Cardiac fibroblast (primary cell): ENCODE measurements around the gene PDK3.

ENCODE experiments used
- DNase-seq, 2 donors: peaks; one replicate each; pipeline versions ENCODE4 v3.0.0 to v3.0.0-alpha.2; 2010; ENCODE audit warnings: low read depth in 2 of 2
- H3K4me3 ChIP-seq, 2 donors: replicated peaks in 1 of 2; 1 replicate in 1 of 2; 2 replicates in 1 of 2; pipeline ENCODE4 v1.5.1; 2011; ENCODE audit warnings: low read depth in 2 of 2, low read length in 2 of 2, mild to moderate bottlenecking in 2 of 2, moderate library complexity in 1 of 2
- TF ChIP-seq, protein P1 (sequence below): IDR thresholded peaks from one replicate; pipeline ENCODE4 v1.5.1; 2011; ENCODE audit warnings: low read depth, mild to moderate bottlenecking, low read length, inconsistent platforms

Gene PDK3

DNA sequence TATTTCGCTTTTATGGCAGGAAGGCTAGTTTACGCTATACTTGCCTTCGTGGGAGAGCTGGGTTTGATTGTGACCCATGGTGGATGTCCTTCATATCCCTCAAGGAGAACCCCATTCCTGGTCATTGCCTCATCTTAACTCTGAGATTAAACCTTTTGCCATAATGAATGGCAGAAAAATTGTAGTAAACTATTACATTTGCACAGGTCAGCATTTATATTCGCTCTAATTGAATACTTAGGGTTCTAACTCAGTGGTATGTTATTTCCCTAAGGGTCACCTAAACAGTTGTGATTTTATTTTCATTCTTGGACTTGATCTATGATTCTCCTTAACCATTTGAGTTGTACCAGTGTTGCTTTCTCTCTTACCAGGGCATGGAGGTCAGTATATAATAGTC lies 13.4 kb downstream of the PDK3 start:
- DNase-seq = no peak
- TF ChIP-seq, protein P1, sequence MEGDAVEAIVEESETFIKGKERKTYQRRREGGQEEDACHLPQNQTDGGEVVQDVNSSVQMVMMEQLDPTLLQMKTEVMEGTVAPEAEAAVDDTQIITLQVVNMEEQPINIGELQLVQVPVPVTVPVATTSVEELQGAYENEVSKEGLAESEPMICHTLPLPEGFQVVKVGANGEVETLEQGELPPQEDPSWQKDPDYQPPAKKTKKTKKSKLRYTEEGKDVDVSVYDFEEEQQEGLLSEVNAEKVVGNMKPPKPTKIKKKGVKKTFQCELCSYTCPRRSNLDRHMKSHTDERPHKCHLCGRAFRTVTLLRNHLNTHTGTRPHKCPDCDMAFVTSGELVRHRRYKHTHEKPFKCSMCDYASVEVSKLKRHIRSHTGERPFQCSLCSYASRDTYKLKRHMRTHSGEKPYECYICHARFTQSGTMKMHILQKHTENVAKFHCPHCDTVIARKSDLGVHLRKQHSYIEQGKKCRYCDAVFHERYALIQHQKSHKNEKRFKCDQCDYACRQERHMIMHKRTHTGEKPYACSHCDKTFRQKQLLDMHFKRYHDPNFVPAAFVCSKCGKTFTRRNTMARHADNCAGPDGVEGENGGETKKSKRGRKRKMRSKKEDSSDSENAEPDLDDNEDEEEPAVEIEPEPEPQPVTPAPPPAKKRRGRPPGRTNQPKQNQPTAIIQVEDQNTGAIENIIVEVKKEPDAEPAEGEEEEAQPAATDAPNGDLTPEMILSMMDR = no peak
- H3K4me3 ChIP-seq = no peak overlapping the region

DNA sequence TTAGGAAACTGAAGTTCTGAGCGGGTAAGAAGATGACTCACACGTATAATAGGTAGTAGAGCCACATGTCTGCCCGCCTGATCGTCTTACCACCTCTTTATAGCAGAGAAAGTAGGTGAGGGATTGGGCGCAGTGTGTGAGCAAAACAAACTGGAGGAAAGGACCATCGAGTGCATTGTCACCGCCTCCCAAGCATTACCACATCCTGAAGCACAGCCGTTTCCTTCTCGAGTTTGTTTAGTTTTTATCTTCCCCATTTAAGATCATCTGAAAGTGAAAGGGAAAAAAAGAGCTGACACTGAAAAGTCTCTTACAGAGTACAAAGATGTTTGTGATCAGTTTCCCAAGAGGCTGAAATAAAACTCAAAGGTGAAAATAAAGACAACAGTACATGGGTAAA lies 14.8 kb downstream of the PDK3 start:
- TF ChIP-seq, protein P1 = no peak
- DNase-seq = no peak
- H3K4me3 ChIP-seq = no peak overlapping the region

DNA sequence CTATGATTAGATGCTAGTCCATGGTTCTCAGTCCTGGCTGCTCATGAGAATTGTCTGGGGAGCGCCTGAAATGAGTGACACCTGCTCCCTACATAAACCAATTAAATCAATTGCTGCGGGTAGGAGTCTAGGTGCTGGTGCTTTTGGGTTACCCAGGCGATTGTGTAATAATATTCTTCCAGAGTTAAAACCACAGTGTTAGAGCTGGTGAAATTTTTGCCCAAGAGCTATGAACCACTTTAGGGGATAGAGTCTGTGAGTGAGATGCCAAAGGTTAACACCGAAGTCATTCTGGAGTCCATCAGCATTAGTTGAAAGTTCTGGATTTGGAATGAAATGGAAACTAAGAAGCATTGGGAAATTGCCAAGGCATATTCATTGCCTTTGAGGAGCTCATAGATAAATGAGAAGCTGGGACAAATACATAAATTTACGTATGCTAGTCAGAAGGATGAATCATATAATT lies 15.3 kb downstream of the PDK3 start:
- TF ChIP-seq, protein P1 = no peak
- H3K4me3 ChIP-seq = no peak overlapping the region
- no peak for DNase-seq

DNA sequence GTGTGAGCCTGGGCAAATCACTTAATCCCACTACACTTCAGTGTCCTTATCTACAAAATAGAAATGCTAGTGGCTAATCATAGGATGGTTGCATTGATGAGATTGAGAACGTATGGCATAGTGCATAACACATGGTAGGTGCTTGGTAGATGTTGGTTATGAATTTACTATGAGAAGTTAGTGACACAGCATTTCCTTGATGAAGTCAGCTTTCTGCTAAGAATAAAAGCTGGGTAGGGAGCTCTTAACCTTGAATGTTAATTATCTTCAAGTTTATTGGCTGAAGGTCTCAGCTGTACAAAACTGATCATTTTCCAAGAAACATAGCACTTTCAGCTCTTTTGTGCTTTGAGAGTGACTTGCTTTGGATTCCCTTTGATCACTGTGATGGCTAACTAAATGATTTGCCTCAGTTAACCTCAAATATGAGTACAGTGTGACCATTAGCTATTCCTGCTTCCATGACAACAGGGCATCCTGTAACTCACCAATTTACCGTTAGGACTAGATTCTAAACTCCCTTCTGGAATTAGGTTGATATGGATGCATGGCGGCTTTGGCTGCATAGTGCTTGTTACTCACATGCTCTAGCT lies 17.8 kb downstream of the PDK3 start:
- no peak overlapping the region for H3K4me3 ChIP-seq
- no peak for DNase-seq
- TF ChIP-seq, protein P1 = no peak

DNA sequence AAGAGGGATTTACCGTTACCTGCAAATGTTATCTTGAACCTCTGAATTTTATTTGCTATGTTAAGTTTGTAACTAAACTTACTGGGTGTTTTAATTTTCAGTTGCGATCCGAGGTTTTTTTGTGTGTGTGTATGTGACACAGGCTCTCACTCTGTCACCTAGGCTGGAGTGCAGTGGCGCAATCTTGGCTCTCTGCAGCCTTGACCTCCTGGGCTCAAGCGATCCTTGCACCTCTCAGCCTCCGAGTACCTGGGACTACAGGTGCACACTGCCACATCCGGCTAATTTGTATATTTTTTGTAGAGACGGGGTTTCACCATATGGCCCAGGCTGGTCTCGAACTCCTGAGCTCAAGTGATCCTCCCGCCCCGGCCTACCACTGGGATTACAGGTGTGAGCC lies 18.5 kb downstream of the PDK3 start:
- H3K4me3 ChIP-seq = no peak overlapping the region
- TF ChIP-seq, protein P1 = no peak
- DNase-seq = no peak

DNA sequence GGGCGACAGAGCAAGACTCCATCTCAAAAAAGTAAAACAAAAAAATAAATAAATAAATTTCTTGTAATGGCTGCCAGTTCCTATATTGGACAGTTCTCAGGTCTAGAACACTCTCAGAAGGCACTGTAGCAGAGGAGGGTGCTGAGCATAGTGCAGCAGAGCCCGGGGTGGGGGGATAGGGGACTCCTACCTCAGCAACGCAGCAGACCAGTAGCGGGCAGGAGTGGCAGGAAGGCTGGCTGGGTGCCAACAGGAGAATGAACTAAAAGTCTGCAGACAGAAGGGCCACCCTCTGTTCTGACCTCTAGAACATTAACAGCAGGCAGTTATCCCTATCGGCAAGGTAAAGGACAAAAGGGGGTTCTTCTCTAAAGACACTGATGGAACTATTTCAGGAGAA lies 20.2 kb downstream of the PDK3 start:
- TF ChIP-seq, protein P1 = no peak
- no peak for DNase-seq
- H3K4me3 ChIP-seq = no peak overlapping the region
